Stimulated activated CD8-positive, alpha-beta memory T cell treated with anti-CD3 and anti-CD28 coated beads, Interleukin-12 subunit alpha, Interleukin-12 subunit beta, amount 100 ng/mL, for 24 hours (primary cell): ENCODE measurements around the gene HLF.
A peak's percentile ranks its signal among the peaks of the same experiment; 100 is the strongest.

ENCODE experiments used
- DNase-seq: peaks from one replicate; pipeline ENCODE4 v3.0.0-alpha.2; 2020; ENCODE audit errors: extremely low read depth

HLF gene

GRCh38 chr17:55264645-55265298, at the start of gene HLF:
Gene HLF, plus strand, starts transcription at chr17:55264960. Its CDS starts 525 bp downstream, at chr17:55265485.
- peak; percentile 17 for DNase-seq

- DNase-seq = no peak
Measured at GRCh38 chr17:55215711-55216110, 49.0 kb upstream of the HLF start.

- no peak for DNase-seq
Measured at GRCh38 chr17:55216888-55217287, 47.9 kb upstream of the HLF start.

GRCh38 chr17:55219459-55219858, 45.3 kb upstream of the HLF start:
- DNase-seq = no peak

- no peak for DNase-seq
Measured at GRCh38 chr17:55219934-55220333, 44.8 kb upstream of the HLF start.

- DNase-seq = no peak
Measured at GRCh38 chr17:55223524-55223923, 41.2 kb upstream of the HLF start.

DNA sequence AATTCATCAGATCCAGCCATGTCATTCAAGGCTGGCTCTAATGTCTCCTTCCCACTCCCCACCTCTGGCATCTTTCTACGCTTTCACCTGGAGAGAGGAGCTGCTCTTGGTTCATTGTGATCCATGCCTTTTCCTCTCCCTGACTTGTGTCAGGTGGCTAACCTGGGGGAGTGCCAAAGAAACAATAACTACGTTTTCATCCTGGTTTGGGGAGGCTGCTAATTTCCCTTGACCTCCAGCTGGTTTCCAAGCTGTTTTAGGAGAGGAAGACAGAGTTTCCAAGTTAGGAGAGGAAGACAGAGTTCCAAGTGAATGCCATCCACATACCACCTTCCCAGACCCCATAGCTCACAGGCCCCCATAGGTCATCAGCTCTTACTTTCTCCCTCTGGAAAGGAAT, 40.0 kb upstream of the HLF start:
- DNase-seq = no peak

- no peak for DNase-seq
Measured at GRCh38 chr17:55225237-55225636, 39.5 kb upstream of the HLF start.

DNA sequence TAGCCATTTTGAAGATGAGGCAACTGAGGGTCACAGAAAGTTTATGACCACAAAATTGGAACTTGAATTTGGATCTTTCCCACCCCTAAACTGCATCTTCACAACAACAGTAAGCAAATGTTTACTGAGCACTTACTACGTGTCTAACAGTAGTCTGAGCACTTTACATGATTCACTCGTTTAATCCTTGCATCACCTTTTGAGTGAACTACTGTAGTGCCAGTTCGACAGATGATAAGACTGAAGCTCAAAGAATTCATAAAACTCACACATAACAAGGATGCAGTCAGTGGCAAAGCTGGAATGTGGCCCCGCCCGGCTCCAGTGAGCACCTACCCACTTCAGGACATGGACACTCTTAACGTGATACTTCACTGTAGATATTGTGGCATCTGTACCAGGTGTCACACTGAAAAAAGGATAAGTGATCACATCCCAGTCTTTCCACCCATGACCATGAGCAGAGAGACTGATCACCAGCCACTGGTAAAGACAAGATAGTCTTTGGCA, 36.0 kb upstream of the HLF start:
- no peak for DNase-seq

DNA sequence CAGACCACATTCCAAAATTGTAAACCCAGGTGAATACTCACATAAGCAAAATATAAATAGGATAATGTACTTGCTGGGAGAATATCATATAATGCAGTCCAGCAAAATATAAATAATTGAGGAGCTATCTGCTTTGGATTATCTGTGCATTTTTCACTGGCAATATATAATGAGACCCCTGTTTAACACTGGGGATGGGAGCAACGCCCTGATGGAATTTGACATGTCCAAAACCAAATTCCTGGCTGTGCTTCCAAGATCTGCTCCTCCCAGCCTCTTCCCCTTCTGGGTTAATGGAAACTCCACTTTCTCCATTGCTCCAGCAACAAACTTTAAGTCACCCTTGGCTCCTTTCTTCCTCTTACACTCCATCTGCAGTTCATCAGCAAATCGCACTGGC, 35.5 kb upstream of the HLF start:
- no peak for DNase-seq

DNA sequence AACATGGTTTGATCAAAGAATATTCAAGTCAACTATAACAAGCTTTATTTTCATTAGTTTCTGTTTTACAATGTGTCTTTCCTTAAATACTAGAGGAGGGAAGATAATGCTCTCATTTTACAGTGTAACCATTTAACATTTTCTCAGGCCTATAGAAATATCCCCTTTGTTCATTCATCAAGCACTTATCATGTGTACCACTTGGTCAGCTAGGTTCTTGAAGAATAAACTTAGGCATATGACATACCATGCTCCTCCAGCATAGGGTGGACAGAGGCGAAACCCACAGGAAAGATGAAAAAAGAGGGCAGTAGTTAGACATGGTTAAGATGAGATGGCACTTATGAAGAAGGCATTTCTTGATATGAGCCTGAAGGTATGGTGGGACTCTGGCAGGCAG, 34.0 kb upstream of the HLF start:
- no peak for DNase-seq

- no peak for DNase-seq
Measured at GRCh38 chr17:55233840-55234239, 30.9 kb upstream of the HLF start.

DNA sequence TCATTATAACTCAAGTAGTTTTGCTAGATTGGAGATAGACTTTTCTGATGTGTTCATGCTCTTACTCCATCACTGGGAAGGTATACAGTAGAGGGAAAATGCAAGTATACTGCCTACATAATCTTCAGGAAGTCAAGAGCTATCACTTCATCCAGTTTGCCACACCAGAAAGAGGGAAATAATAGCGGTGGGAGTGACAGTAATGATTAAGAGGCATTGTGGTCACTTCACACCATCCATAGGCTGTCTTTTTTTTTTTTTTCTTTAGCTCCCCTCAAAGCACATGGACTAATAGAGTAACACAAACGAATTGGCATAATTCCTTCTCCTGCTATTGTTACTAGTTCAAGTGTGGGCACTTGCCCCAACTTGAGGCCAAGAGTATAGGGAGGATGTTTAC, 28.4 kb upstream of the HLF start:
- no peak for DNase-seq

DNA sequence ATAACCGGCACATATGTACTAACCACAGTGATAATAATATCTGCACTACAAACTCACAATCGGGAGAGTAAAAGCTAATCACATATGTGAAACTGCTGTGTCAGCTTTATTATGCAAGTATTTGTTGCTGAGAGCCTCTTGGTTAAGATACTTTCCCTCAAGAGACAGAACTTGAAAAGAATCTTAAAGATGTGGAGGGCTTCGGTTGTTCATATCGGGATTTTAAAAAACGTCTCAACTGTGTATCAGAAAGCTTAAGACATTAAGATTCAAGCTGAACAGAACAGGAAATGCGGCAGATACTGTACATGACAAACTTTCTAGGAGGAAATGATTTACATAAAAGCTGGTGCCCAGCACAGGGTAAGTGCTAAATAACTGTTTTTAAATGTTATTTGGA, 27.5 kb upstream of the HLF start:
- DNase-seq = no peak

- DNase-seq = no peak
Measured at GRCh38 chr17:55237841-55238178, 26.9 kb upstream of the HLF start.

GRCh38 chr17:55238179-55238930, 26.4 kb upstream of the HLF start:
- peak; percentile 66 for DNase-seq

- DNase-seq = no peak
Measured at GRCh38 chr17:55238931-55239297, 25.8 kb upstream of the HLF start.

- no peak for DNase-seq
Measured at GRCh38 chr17:55241097-55241496, 23.7 kb upstream of the HLF start.

- no peak for DNase-seq
Measured at GRCh38 chr17:55242476-55242875, 22.3 kb upstream of the HLF start.

- DNase-seq = no peak
Measured at GRCh38 chr17:55245986-55246385, 18.8 kb upstream of the HLF start.

- no peak for DNase-seq
Measured at GRCh38 chr17:55246583-55246982, 18.2 kb upstream of the HLF start.

- no peak for DNase-seq
Measured at GRCh38 chr17:55248077-55248476, 16.7 kb upstream of the HLF start.

DNA sequence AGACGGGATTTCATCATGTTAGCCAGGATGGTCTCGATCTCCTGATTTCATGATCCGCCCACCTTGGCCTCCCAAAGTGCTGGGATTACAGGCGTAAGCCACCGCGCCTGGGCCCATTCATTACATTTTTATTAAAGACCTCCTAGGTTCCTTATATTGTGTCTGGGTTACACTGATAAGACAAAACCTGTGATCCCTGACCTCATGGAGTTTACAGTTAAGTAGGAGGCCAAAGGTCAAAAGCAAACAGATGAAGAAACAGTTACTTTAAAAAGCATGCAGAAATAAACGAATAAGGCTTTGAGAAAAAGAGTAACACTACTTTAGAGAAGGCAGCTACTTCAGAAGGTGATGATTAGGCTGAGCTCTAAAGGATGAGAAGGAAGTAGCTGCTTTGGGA, 14.9 kb upstream of the HLF start:
- no peak for DNase-seq

GRCh38 chr17:55254375-55254774, 10.4 kb upstream of the HLF start:
- no peak for DNase-seq
